Measurements from ENCODE around the gene PUS10.
"Not testable (repeated sequence)": the region's sequence is repeated elsewhere in the genome, so short reads cannot be mapped to it uniquely, and the experiment has no call there.

The PUS10 gene

DNA sequence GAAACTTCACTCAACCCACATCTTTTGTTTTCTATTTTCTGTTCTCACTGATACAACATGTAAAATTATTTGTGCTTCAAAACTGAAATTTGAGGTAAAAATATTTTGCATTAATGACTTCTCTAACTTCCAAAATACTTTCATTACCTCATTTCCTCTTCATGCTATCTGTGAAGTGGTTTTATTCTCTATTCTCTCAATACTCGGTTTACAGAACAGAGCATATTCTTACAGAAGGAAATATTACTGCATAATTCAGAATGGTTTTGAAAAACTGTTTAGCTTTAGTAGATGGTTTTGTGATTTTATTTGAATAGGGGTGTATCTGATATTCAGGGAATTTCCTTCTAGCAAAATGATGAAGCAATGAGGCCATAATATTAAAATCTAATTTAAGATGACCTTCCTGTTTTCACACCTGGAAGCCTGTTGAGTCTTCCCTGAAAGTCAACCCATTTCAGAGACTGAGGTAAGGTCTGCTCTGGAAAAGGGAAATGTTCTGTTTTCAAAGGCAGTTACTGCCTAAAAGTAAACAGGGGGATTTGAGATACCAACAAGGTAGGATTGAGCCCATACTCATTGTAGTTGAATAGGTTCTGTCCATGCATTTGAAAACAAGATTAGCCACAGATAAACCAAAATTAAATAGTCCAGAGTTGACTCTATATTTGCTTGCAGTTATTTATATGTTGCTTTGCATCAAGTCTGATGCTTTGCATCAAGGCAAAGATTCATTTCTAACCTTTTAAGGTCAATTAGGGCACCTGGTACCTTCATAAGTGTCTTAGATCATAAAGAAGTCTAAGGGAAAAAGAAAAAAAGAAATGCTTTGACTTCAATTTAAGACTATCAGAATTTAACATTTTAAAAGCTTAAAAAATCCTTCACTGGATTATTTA is 51.3 kb downstream of the PUS10 start:
- peak; percentile 25 for DNase-seq

DNA sequence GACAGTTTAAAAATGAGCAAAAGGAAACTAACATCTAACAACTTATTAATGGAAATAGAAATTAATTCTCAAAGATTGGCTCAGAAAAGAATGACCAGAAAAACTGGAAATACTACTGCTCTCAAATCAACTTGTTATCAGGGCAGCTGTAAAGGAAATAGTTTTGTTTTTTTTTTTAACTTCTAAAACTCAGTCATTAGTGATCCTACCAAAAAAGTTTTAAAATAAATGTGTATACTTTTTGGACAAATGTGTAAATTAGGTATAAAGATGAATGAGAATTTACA is 52.6 kb downstream of the PUS10 start:
- DNase-seq: no peak

DNA sequence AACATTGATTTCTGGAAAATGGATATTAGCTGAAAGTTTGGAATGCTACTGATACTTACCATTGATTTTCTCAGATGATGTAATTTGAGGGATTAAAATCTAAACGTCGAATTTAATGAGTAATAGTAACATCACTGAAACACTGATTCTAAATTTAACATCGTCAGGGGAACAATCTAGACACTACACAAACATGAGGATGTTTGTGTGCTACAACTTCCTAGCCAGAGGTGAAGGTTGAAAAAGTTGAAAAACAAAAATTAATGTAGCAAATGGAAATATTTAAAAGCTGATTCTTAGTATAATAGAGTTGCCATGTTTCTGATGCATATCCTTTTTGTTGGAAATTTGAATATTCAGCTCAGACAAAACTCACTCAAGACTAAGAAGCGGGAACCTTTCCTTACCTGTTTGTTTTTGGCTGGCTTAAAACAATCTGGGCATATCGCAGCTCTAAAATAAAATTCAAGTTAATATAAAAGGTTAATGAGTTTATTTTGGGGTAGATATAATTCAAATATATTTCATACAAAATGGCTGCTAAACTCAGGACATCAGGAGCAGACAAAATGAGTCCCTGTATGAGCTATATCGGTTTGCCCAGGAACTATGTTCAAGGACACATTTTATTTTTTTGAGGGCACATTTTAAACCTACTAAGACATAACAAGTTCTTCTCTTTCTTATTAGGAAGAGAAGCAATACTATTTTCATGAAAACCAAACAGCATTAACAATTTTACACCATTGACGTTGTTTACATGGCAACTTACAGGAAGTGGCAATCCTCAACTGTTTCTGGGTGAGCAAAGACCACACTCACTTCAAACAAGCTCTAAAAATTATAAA is 53.2 kb downstream of the PUS10 start:
- peak; percentile 68 for DNase-seq

DNA sequence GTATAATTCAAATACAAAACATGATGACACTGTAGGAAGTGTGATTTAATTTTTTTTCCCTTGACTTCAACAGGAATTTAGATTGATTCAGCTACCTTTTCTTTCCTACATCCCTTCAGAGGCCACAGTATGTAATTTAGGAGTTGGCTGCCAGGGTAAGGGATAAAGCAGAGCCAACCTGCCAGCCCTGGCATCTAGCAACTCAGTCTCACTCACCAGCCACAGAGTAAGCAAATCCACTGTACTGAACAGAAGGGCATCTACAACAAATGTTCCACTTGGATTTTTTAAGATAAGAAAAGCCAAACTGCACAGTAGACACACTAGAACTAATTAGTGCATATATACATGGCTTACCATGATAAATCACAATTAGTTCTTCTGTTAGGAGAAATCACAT is 54.9 kb downstream of the PUS10 start:
- DNase-seq: no peak

DNA sequence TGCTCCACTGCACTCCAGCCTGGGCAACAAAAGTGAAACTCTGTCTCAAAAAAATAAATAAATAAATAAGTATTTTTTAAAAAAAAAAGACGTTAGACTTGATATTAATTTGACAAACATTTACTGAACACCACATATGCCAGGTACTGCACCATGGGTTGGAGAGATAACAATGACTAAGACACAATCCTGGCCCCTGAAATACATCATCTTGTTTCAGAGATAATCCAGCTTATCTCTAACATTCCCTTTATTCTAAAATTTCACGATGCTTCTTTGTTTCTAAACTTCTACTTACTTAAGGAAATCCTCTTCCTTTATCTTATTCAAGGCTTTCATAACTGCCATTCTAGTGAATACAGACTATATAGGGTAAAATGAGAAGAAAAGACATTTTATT is 55.5 kb downstream of the PUS10 start:
- no peak for DNase-seq

DNA sequence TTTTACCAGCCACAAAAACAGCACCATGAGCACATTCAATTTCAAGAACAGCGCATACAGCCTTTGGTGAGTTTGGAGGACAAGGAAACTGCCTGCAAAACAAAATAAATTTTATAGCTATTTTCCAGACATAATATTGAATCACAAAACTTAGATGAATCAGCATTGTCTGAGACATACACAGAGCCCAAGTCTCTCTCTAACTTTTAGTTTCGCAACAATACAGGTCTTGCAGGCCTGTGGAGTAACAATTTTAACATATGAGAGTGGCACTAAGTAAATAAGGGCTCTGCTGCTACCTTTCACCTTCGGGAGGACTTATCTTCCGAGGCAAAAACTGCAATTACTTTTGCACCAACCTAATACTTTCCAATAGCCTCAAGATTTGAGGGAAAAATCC is 56.6 kb downstream of the PUS10 start:
- no peak for DNase-seq

DNA sequence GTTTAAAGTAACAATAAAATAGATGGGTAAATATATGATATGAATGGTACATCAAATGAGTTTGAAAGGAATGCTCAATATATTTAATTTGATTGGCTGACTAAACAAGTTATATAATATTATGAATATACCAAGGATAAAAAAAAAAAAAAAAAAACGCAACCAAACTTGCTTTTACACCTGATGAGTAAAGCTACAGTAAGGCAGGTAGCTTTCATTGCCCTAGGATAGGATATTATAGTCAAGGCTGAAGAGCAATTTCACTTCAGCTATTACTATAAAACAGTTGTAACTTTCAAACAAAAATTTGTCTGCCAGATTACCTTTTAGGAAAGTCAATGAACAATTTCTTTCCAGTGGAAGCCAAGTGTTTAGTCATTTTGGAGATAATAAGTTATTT is 57.3 kb downstream of the PUS10 start:
- no peak for DNase-seq

DNA sequence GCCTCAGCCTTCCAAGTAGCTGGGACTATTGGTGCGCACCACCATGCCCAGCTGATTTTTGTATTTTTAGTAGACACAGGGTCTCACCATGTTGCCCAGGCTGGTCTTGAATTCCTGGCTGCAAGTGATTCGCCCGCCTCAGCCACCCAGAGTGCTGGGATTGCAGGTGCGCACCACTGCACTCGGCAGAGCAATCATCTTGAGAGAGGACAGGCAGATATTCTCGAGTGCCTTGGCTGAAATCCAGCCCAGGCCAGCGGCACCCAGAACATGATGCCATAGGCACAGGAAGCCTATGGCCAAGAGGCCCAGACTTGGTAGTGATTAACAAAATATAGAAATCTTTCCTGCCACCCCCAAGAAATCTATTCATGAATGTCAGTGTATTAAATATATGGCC is 58.6 kb downstream of the PUS10 start:
- DNase-seq: no peak

DNA sequence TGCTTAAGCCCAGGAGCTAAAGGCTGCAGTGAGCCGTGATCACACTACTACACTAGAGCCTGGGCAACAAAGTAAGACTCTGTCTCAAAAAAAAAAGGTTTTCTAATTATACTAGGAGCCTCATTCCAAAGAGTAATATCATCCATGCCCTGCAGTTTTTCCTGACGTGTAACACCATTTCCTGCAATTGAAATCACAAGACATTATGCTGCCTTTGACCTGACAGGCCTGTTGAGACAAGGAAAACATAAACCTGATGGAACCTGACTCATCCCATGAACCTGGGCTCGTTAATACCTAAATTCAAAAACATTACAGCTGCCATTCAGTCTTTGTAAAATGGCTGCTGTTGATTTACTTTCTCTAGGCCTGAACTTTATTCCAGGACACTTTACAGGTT is 59.3 kb downstream of the PUS10 start:
- DNase-seq: no peak

DNA sequence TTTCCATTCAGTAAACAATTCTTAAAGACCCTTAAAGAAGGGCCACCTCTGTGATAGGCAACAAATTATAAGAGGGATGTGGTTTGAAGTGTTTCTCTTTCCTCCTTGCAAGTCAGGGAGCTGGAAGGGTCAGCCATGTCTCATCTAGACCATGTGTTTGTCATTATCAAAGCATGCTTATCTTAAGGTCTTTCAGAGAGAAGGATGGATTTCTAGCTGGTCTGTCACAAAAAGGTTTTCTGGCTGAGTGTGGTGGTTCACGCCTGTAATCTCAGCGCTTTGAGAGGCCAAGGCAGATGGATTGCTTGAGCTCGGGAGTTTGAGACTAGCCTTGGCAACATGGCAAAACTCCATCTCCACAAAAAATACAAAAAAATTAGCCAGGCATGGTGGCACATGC is 59.7 kb downstream of the PUS10 start:
- no peak for DNase-seq

DNA sequence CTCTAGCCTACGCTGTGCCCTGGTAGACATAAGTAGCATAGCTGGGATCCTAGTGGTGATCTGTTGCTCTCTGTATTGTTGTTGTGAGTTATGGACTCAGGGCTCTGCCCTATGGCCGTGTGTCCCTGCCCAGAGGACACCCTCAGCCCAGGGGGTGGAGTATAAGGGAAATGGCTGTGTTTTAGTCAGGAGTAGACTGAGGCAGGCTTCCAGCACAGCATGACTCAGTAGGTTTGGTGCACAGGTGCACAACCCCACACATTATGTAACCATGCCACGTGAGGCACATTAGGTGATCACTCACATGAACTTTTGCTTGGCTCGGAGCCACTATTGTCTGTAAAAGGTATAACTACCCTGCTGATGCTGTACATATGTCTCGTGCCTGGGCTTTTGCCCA is 60.4 kb downstream of the PUS10 start:
- no peak for DNase-seq

DNA sequence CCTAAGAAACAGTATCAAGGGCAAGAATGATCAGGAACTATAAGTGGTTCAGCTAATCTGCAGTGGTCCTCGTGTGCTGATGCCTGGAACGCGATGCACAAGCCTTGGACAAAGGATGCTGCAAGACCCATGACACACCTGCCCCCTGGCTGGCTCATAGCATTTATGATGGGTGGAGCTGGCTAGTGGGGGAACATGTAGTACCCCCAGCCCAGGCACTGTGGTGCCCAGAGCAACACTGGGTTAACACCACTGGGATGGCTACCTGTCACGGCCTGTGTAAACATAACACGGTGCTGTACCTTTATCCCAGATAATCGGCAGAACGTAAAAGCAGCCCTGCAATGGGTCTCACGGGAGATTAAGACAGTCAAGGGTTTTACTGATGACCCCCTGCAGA is 60.8 kb downstream of the PUS10 start:
- no peak for DNase-seq

DNA sequence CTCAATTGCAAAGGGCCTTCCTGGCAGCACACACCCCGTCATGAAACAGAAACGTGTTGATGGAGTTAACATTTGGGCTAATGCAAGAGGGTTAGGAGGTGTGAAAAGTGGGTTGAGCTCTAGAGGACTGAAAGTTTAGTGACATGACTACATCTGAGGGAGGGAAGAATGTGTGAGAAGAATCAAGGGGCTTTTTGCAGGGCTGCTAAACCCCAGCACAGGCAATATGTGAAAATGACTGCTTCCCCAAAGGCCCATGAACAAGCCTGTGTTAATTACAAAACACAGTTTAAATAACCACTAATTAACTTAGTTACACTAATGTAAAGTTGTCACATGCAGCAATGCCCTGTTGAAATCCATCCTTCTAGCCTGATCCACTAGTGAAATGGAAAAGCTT is 63.9 kb downstream of the PUS10 start:
- peak; percentile 54 for DNase-seq

DNA sequence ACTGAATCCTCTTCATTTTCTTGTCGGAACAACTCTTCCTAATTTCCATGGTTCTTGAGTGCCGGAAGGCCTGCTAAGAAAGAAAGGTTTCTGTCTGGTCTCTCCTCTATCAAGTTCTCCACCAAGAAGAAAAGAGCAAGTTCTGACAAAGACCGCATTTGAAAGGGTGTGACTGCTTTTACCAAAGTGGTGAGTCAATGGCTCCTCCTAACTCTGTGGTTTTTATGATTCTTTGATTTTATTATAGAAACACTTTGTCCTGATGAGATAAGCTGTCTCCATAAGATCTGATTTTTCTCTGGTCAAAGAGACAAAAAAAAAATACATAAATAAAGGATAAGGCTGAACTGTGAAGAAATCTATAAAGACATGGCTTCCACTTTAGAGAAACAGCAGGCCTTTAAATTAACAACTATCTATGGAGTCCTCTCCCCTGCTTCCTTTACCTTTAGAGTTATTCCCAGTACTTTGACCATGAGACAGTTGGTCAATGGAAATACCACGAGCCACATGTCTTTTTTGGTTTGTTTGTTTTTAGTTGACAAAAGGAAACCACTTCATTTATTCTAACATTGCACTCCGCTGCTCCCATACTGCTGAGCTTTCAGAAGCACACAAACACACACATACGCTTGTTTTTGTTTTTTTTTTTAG is 69.0 kb downstream of the PUS10 start:
- DNase-seq: peak; percentile 37

DNA sequence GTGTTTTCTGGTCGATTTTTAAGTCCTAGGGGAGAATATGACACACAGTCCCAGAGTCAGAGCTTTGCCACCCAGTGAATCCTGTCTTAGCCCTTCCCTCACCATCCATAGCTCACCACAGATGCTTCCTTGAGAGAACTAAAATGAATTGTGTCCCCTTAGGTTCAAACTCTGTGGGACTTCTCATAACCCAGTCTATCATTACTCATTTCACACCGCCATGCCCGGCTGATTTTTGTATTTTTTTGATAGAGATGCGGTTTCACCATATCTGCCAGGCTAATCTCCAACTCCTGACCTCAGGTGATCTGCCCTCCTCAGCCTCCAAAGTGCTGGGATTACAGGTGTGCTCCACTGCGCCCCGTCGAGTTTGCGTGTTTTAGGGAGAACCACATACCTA is 69.9 kb downstream of the PUS10 start:
- DNase-seq: no peak

DNA sequence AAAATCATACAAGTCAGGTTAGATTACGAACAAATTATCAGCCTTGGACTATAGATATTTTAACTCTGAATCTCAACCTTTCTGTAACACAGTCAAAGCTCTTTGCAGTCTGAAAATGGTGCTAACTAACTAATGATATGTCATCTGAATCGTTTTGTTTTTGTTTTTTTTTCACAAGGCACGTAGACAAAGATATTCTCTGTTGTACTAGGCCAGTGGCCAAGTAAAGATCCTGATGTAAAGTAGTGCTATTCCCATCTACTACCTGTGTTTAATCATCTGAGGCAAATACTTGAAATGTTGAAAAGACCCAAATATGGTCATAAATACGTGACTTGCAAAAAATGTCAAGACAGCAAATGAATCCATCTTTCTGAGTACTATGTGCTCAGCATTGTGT is 71.0 kb downstream of the PUS10 start:
- DNase-seq: no peak

DNA sequence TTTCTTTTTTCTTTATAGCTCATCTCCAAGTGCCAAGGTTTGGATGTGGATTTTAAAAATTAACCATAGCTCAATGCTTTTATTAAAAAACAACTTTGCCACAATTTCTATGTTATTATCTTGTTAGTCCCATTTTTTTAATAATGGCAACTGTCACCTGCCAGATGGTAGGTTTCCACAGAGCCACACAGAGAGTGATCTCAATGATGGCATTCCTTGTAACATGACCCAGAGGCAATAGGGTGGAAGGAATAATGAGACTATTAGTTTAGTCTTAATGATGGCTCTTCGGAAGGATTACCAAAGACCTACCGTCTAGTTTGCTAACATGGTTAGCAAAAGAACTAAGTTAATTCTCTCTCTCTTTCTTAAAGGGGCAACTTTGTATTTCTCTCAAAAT is 72.7 kb downstream of the PUS10 start:
- DNase-seq: no peak

DNA sequence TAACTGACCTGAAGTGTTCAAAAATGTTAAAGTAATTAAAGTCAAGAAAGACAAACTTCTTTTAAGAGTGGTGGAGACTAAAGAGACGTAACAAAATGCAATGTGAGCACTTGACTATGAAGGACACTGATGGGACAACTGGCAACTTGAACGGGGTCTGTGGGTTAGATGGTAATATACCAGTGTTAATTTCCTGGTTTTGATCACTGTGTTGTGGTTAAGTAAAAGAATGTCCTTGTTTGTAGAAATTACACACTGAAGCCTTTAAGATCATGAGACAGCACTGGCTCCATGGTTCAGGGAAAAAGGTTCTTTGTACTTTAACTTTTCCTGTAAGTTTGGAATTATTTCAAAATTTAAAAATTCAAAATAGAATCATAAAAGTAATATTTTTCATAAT is 78.4 kb downstream of the PUS10 start:
- no peak for DNase-seq

DNA sequence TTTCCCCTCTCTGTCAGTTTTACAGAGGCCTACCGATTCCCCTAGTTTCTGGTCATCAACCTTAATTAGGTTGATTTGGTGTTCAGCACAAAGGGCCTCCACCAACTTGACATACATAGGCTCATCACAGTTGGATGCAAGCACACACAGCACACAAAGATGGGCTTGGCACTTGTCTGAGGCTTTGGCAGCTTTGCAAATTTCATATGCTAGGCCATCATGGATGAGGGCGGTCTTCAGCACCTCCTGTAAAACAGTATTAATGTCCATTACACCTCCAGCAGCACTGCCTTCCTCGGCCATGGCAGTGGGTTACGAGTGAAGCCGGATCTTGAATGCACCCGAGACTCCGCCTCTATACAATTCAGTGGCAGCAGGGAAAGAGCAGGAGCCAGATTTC is 79.8 kb downstream of the PUS10 start:
- DNase-seq: no peak

DNA sequence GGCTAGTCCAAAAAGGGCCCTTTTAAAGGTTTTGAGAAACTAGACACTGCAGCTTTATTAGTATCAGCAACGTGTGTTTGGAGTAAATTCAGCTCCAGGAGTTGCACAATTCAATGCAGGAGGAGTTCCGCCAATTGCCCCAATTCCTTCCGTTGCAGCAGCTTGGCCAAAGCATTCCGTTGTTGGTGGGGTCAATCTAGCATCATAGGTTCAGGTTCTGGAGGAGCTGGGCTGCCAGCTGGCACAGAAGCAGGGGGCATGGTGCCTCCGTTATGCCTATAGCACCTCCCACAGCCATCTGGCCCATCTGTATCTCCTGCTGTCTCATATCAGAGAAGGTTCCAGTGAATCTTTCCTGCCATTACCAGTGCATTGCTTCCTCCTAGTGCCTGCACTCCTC is 81.3 kb downstream of the PUS10 start:
- no peak for DNase-seq

DNA sequence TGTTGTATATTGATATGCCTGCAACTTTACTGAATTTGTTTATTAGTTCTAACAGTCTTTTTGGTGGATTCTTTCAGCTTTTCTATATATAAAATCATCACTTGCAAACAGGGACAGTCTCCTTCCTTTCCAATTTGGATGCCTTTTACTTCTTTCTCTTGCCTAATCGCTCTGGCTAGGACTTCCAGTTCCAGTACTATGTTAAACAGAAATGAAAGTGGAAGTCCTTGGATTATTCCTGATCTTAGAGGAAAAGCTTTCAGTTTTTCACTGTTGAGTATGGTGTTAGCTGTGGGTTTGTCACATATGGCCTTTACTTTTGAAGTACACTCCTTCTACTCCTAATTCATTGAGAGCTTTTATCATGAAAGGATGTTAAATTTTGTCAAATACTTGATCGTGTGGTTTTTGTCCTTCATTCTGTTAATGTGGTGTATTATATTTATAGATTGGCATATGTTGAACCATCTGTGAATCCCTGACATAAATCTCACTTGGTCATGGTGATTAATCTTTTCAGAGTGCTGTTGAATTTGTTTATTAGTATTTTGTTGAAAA is 83.8 kb downstream of the PUS10 start:
- no peak for DNase-seq

DNA sequence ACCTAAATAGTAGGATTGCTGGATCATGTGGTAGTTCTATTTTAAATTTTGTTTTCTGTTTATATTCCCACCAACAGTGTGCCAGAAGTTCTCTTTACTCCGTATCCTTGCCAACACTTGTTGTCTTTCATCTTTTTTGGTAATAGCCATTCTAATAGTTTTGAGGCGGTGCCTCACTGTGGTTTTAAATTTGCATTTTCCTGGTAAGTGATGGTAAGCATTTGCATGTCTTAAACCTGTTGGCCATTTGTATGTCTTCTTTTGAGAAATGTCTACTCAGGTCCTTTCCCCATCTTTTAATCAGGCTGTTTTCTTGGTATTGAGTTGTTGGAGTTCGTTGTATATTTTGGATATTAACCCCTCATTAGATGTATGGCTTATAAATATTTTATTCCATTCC is 85.1 kb downstream of the PUS10 start:
- DNase-seq: no peak

DNA sequence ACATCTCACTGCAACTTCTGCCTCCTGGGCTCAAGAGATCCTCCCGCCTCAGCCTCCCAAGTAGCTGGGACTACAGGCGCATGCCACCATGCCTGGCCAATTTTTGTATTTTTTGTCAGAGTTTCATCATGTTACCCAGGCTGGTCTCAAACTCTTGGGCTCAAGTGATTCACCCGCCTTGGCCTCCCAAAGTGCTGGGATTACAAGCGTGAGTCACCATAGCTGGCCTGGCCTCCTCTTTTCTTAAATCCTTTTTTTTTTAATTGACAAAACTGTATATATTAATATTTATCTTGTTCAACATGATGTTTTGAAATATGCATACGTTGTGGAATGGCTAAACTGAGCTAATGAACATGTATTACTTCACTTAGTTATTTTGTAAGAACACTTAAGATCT is 86.0 kb downstream of the PUS10 start:
- DNase-seq: not testable (repeated sequence)

All from CD4-positive, alpha-beta T cell treated with Interleukin-17A for 1 hour (primary cell).